ENCODE results near the gene ZBTB42.

ZBTB42 gene

GRCh38 chr14:104766256-104766862 is 34.5 kb upstream of the ZBTB42 start:
- Histone ChIP-seq H3K36me3 (ENCODE audit: control insufficient read depth, low read length) (peaks cover 19% of the 10 kb centered on the region), H3K4me2 (ENCODE audit: low read length) (no peak overlapping the region), H3K9me2 (replicated peaks; ENCODE audit: control insufficient read depth, low read length) (no peaks in the 10 kb centered on the region), H3K79me2 (ENCODE audit: control insufficient read depth, low read length) (no peaks in the 10 kb centered on the region), H3K4me1 (ENCODE audit: control insufficient read depth, low read length) (peaks cover 9% of the 10 kb centered on the region), H3K27me3 (ENCODE audit: control insufficient read depth, low read length) (no peaks in the 10 kb centered on the region), H3K9me3 (ENCODE audit: control insufficient read depth, insufficient read depth, low read length) (peaks cover 10% of the 10 kb centered on the region), H3K4me3 (ENCODE audit: low read length) (no peak overlapping the region), H4K20me1 (ENCODE audit: control insufficient read depth, insufficient read depth, low read depth, low read length) (no peaks in the 10 kb centered on the region), H3F3A (ENCODE audit: control insufficient read depth, insufficient read depth) (peaks cover 21% of the 10 kb centered on the region), H3K27ac (ENCODE audit: low read depth, low read length) (no peak overlapping the region)
- no peak for TF ChIP-seq CTCF (IDR thresholded peaks at IDR 0.05; ENCODE audit: low read depth, low read length, poor library complexity, severe bottlenecking)

GRCh38 chr14:104766863-104767633 is 33.9 kb upstream of the ZBTB42 start:
- Histone ChIP-seq H3K9me3 (ENCODE audit: control insufficient read depth, insufficient read depth, low read length) (peaks cover 17% of the 10 kb centered on the region), H3K4me3 (ENCODE audit: low read length) (no peak overlapping the region), H3K4me2 (ENCODE audit: low read length) (no peak overlapping the region), H3K36me3 (ENCODE audit: control insufficient read depth, low read length) (peaks cover 24% of the 10 kb centered on the region), H3K27me3 (ENCODE audit: control insufficient read depth, low read length) (no peaks in the 10 kb centered on the region), H3K4me1 (ENCODE audit: control insufficient read depth, low read length) (peaks cover 9% of the 10 kb centered on the region), H3K9me2 (replicated peaks; ENCODE audit: control insufficient read depth, low read length) (no peaks in the 10 kb centered on the region), H3K27ac (ENCODE audit: low read depth, low read length) (no peak overlapping the region), H4K20me1 (ENCODE audit: control insufficient read depth, insufficient read depth, low read depth, low read length) (no peaks in the 10 kb centered on the region), H3K79me2 (ENCODE audit: control insufficient read depth, low read length) (no peaks in the 10 kb centered on the region), H3F3A (ENCODE audit: control insufficient read depth, insufficient read depth) (peaks cover 17% of the 10 kb centered on the region)
- TF ChIP-seq CTCF (IDR thresholded peaks at IDR 0.05; ENCODE audit: low read depth, low read length, poor library complexity, severe bottlenecking) (no peak), EZH2phosphoT487 (IDR thresholded peaks at IDR 0.05; ENCODE audit: borderline replicate concordance, low read length) (no peak)

GRCh38 chr14:104767634-104767918 is 33.3 kb upstream of the ZBTB42 start:
- Histone ChIP-seq H3K27me3 (ENCODE audit: control insufficient read depth, low read length) (no peaks in the 10 kb centered on the region), H3K9me3 (ENCODE audit: control insufficient read depth, insufficient read depth, low read length) (peaks cover 21% of the 10 kb centered on the region), H3K36me3 (ENCODE audit: control insufficient read depth, low read length) (peaks cover 29% of the 10 kb centered on the region), H3K79me2 (ENCODE audit: control insufficient read depth, low read length) (no peaks in the 10 kb centered on the region), H3K4me1 (ENCODE audit: control insufficient read depth, low read length) (peaks cover 9% of the 10 kb centered on the region), H4K20me1 (ENCODE audit: control insufficient read depth, insufficient read depth, low read depth, low read length) (no peaks in the 10 kb centered on the region), H3K4me3 (ENCODE audit: low read length) (no peak overlapping the region), H3K9me2 (replicated peaks; ENCODE audit: control insufficient read depth, low read length) (no peaks in the 10 kb centered on the region), H3F3A (ENCODE audit: control insufficient read depth, insufficient read depth) (peaks cover 17% of the 10 kb centered on the region), H3K4me2 (ENCODE audit: low read length) (no peak overlapping the region), H3K27ac (ENCODE audit: low read depth, low read length) (no peak overlapping the region)
- TF ChIP-seq CTCF (IDR thresholded peaks at IDR 0.05; ENCODE audit: low read depth, low read length, poor library complexity, severe bottlenecking), result no peak
- no peak for TF ChIP-seq EZH2phosphoT487 (IDR thresholded peaks at IDR 0.05; ENCODE audit: borderline replicate concordance, low read length)

Measured in DOHH2 (cell line).